Activated CD4-positive, alpha-beta T cell treated with anti-CD3 and anti-CD28 coated beads for 24 hours (primary cell): ENCODE data around the gene MAP3K7CL.
"Not testable (repeated sequence)": the region's sequence is repeated elsewhere in the genome, so short reads cannot be mapped to it uniquely, and the experiment has no call there.

Source experiments
- DNase-seq, 2 donors: peaks; one replicate each; pipeline ENCODE4 v3.0.0-alpha.2; 2020; ENCODE audit warnings: low read depth in 2 of 2

MAP3K7CL gene

DNA sequence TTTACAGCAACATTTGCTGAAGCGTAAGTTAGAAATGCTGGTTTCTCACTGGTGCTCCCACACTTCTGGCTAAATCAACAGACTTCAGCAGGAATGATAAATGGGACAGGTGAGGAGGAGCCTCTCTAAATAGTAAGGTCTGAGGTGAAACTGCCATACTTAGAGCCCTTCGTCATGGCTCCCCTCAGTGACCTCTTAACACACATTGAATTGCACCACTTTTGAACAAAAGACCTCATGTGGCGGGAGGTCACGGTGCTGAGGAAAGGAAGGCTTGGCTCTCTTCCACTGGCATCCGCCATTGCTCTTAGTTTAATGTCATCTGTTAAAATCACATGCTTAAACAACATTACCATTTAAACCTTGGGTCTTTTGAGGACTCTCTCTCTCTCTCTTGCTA lies 3.4 kb downstream of the MAP3K7CL start:
- DNase-seq, result no peak

DNA sequence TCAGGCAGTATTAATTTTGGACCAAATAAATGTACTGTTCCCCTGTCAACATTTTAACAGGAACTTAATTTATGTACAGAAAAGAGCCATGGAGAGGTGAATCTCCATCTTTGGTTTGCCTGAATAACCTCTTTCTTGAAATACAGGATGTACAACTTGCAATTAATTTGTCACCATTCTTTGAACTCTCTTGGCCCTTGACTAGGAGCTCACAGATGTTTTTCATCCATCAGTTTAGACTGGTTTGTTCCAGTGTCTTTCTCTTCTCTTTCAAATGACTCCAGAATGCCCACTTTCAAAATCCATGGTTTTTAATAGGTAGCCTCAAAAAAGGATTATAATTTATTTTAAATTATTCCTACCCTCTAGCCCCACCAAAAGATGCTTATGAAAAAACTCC lies 5.0 kb downstream of the MAP3K7CL start:
- DNase-seq, result no peak

DNA sequence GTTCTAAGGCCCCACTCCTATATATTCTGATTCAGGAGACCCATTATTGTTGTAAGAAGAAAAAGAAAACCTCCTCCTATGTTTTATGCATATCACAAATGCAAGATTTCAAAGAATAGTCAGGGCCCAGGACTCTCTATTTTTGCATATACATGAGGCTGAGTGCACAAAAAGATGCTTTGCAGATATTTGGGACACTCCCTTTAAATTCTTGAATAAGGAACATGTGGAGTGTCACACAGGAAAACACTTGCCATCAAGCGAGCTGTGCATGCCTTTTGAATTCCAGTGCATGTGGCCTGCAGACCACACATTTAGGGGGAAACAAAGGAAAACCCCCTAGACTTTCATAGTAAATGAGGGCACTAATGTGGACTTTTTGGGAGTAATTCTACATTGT lies 5.6 kb downstream of the MAP3K7CL start:
- no peak for DNase-seq

DNA sequence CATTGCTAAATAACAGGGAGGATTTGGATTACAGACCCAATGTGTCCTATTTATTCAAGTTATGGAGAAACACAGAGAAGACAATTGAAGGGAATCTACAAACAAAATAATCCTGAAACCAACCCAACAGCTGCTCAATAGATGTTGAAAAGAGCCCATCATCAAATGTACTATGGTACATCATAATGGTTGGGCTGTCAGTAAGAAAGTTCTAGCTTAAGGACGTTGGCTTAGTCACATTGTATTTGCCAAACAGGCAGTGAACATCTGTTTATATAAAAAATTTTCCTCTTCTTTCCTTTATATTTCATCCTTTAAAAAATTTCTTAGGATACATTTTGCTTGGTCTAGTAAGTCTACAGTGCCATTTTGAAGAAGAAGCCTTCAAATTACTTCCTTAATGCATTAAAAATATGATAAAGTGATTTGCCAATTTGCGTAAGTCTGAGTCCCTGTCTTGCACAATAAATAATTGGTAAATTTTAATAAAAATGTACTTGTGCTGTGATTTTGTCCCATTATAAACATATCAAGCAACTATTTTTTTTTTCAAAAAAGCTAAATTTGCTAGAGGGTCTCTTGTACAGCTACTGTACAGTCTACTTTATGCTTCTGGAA lies 14.4 kb downstream of the MAP3K7CL start:
- DNase-seq, result no peak

DNA sequence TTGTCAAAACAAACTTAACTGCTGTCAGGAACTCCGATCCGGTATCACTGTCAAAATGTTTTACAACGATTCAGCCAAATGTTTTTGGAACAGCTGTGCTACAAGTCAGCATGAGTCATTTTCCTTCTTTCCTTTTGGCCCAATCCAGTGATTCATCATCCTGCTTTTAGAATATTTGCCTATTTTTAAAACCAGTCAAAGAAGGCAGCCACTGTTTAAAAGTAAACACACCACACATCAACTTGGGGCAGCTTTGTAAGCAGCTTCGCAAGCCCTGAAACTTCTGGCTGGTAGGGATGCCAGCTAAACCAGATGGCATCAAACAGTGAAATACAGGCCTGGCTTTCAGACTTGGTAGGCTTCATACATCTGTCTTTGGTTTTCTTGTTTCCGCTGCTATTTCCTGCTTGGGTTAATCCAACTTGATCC lies 14.9 kb downstream of the MAP3K7CL start:
- DNase-seq, result no peak

DNA sequence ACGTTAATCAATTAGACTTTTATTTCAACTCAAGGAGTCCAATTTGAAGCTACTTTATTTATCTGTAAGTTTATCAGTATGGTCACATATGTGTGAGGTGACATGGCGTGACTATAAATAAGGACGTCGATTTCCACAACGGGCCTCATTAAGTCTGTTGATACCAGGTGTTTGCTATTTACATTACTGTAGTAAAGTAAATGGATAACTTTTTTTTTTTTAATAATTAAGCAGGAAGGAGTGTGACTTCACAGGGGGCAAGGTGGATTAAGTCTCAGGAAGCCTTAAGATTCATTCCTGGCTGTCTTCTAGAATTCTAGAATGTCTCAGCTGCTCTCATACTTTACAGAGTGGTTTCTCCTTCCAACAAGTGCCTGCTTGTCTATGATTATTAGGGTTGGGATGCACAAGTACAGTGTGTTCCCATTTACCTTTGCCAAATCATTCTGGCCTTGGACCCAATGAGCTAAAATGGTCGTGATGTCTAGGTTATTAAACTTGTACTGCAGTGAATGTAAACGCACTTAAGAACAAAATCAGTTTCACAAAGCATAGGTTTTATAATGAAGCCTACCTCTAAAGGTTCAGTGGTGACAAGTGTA lies 15.5 kb downstream of the MAP3K7CL start:
- no peak for DNase-seq

DNA sequence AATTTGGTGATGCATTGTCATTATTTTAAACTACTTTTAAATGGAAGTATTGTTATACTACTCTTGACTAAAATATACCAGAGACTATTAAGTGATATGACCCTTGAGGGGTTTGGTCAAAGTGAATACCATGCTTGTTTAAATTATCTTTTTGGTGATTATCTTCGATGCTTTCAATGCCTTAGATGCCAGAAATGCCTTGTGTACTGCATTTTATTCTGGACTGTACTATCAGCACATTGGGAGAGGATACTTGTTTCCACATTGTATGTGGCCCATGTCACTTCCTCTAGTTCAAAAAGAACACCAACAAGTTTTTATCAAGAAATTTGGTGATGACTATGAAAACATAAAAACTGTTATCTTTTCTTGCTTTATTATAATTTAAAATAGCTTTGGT lies 16.3 kb downstream of the MAP3K7CL start:
- no peak for DNase-seq

DNA sequence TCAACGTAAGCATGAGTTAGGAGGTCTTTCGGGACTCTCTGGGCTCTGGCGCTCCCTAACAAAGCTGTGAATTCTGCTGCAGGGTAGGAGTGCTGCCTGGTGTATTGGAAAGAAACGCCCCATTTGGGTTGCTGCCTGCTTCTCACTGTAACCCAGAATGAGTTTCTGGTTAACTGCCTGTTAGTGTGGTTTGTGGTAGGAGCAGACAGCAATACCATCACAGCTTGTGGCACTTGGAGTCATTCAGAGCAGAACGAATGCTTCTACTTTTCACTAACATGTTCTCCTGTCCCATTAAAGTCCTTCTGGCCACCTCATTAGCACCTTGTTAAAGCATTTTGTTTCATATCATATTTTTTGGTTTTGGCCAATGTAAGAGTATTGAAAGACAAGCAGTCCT lies 18.1 kb downstream of the MAP3K7CL start:
- no peak for DNase-seq

DNA sequence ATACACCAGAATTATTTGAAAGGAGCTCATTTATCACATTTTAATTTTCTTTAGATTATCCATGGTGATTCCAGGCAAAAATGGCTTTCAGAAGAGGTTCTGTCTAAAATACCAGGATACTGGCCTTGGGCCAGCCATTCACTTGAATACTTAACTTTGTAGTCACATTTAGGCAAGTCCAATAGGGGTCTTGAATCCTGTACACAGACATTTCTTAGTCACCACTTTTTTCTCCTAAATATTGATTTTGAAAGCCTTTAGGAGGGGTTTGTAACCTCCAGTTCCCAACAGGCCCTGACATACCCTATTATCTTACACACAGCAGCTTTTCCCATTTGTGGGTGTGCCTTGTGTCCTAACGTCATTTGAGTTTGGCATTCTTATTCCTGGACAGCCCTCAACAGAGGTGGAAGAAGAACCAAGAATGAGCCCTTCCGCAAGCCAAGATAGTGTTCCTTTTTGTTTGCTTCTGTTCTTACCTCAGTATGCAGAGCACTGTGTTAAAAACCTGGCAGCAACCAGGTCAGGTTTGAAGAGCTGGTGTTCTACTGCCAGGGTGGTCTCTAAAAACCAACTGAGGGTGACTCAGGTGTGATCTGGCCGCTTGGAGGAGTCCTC lies 19.5 kb downstream of the MAP3K7CL start:
- DNase-seq, result no peak

DNA sequence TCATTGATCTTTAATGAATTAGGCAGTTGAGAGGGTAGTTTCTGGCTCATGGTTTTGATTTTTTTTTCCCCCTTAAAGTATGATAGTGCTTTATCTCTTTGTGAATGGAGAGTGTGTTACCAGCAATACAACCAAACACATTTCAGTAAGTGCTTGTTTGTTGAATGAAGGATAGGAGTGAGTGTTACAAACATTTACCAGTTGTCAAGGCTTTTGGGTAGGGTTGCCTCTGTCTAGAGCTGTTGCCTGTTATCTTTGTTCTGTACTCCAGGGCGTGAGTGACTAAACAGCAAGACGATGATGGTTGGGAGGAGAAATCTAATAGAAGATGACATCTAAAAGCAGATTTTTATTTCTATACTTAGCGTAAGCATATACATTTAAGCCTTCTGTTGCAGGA lies 21.5 kb downstream of the MAP3K7CL start:
- no peak for DNase-seq

DNA sequence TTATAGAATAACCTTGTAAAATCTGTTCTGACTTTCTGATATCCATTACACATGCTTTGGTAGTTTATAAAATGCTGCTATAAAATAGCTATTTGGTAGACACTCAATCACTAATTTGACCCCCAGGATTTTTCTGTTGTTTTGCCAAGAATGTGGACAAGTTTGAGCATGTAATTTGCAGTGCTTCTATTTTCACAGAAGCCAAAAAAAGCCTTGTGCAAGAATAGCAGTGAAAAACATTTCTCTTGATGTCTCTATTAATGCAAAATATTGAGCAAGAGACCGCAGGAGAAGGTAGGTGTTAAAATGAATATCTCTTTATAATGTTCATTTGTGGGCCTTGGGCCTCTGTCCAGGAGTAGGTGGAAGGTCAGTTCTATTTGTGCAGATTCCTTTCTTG lies 22.5 kb downstream of the MAP3K7CL start:
- no peak for DNase-seq

DNA sequence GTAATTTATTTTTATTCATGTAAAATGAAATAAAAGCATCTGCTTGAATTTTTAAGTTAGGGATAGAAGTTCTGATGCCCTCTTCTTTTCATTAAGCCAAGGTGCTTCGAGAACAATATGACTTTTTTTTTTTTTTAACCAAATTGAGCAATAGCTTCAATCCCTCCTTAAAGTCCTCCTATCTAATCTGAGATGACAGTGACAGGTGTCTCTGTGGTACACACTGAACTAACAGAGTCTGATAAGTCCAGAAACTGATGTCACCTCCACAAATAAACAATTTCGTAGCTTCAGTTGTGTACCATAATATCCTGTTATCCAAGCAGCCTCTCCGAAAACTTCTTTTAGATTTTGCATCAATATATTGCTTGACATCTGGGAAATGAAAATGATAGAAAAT lies 23.8 kb downstream of the MAP3K7CL start:
- no peak for DNase-seq

DNA sequence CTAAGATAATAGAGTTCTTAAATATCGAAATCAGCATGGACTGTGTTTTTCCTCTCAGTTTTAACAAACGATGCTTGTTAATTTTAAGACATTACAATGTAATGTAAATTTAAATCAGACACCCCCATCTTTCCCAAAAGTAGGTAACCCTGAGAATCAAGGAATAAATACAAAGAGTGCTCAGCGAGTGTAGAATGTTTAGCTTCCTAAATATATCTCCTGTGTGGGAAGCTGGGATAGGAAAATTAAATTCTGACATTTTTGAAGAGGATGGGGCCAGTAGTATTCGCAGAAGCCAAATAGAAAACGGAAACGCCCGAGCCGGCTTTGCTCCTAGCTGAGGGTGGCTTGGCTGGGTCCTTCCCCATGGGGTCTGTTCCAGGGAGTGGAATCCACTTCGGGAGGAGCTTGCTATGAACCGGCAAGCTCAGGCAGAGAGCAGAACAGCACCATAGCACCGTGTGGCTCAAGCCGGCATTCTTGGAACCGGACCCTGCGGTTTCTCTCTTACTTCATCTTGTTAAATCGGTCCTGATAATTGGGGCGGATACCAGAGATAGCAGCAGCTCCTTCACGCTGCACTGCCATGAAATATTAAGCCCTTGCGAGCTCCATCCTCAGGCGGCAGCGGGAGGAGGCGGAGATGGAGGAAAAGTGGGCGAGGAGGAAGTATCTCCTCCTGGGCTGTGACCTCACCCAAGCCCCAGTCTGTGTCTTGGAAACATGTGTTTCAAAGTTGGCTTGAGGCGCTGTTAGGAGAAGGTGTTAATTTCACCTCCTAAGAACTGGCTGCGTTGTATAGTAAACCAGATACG lies 24.9 kb downstream of the MAP3K7CL start:
- no peak for DNase-seq

DNA sequence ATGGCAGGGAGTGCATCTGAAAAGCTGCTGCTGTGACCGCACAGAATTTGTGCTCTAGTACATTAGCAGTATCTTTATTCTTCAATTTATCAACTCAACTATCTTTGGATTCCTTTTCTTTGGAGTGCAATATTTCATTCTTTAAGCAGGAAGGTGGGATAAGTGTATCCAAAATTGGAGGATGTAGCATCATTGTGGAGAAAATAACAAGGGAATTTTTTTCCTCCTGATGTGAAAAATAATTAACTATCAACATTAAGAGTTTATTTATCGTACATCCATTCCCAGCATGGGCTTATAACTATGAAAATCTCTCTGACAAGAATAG lies 25.5 kb downstream of the MAP3K7CL start:
- DNase-seq, result no peak

DNA sequence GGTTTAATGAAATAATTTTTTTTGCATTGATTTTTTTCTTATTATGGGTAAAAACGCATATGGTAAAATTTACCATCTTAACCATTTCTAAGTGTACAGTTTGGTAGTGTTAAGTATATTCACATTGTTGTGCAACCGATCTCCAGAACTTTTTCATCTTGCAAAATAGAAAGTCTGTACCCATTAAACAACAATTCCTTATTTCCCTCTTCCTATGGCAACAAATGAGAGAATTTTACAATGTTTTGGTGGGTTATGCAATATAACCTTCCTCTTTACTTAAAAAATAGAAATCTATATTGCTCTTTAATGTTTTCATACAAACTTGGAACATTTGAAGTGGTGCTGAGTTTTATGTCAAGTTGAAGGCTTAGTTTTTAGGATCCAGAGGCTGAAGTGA lies 26.6 kb downstream of the MAP3K7CL start:
- DNase-seq, result no peak

DNA sequence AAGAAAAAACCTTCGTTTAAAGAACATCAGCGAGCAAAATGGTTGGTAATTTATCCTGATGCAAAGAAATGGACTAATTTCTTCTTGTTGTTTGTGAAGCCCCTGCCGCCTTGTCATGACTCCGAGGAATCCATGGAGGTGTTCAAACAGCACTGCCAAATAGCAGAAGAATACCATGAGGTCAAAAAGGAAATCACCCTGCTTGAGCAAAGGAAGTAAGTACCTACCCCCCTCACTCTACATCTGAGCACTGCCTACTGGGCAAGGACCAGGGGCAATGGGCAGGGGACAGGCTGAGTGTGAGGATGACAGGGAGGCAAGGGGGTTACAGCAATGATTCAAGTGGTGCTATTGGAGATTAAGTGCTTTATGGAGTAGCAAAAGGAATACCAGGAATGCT lies 29.4 kb downstream of the MAP3K7CL start:
- no peak for DNase-seq

DNA sequence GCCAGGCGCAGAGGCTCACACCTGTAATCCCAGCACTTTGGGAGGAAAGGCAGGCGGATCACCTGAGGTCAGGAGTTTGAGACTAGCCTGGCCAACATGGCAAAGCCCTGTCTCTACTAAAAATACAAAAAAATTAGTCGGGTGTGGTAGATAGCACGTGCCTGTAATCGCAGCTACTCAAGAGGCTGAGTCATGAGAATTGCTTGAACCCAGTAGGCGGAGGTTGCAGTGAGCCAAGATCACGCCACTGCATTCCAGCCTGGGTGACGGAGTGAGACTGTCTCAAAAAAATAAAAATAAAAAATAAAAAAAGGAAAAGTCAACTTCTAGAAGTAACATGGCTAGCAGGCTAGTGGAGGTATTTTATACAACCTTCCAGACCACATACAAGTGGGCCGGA lies 32.4 kb downstream of the MAP3K7CL start:
- not testable (repeated sequence) for DNase-seq

DNA sequence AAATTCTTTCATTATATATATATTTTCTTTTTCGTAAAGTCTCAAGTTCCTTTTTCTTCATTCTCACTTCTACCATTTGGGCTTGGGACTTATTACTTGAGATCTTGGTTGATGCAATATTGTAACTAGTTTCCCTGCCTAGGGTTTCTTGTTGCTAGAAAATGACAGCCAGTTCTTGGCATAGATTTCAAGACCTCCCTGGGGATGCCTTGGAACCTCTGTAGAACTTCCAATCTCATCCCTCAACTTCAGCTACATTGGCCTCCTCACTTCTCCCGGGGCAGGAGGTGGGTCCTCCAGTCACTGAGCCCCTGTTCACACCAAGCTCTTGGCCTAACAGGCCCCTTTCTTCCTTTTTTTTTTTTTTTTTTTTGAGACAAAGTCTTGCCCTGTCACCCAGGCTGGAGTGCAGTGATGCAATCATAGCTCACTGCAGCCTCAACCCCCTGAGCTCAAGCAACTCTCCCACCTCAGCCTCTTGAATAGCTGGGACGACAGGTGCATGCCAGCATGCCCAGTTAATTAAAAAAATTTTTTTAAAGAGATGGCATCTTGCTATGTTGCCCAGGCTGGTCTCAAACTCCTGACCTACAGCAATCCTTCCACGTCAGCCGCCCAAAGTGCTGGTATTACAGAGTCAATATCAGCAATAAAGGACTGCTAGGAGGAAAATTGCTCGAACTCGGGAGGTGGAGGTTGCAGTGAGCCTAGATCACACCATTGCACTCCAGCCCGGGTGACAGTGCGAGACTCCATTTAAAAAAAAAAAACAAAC lies 33.1 kb downstream of the MAP3K7CL start:
- DNase-seq, result no peak

DNA sequence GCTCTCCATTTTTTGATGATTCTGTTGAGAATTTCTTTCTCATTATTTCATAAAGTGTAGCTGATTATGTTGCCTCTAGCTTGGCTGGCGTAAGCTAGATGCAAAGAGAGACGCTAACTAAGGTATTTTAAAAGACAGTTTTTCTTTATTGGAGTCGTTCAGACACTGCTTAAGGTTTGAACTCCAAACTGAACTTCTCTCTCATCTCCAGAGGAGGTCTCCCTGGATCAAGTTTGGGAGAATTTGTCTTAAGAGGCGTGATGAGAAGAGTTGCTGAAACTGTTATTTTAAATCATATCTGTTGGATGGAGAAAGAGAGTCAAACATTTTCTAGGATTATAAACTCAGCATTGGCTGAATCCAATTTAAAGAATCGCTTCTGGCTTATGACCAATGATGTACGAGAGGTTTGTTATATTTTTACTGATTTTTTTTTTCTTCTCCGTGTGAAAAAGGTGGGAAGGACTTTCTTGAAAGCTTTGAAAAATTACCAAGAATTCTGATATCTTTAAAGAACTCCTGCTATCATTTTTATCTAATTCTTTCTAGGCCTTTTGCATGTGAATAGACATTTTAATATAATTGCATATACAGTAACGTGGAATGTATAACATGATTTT lies 34.0 kb downstream of the MAP3K7CL start:
- DNase-seq, result no peak

DNA sequence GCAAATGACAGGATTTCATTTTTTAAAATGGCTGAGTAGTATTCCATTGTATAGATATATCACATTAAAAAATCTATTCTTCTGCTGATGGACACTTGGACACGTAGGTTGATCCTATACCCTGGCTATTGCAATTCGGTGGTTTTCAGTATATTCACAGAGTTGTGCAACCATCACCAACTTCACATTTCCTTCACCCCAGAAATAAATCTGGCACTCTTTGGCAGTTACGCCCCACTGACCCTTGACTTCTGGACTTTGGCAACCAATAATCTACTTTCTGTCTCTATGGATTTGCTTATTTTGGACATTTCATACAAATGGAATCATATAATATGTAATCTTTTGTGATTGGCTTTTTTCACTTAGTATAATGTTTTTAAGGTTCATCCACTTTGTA lies 35.9 kb downstream of the MAP3K7CL start:
- DNase-seq, result no peak

DNA sequence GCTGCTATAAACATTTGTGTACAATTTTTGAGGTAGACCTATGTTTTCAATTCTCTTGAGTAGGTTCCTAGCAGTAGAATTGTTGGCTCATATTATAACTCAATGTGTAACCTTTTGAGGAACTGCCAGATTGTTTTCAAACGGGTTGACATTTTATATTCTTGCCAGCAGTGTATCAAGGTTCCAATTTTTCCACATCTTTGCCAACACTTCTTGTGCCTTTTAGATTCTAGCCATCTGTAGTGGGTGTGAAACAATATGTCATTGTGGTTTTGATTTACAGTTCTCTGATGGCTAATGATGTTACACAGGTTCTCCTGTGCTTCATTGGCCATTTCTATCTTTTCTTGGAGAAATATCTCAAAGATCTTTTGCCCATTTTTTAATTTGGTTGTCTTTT lies 36.4 kb downstream of the MAP3K7CL start:
- no peak for DNase-seq

DNA sequence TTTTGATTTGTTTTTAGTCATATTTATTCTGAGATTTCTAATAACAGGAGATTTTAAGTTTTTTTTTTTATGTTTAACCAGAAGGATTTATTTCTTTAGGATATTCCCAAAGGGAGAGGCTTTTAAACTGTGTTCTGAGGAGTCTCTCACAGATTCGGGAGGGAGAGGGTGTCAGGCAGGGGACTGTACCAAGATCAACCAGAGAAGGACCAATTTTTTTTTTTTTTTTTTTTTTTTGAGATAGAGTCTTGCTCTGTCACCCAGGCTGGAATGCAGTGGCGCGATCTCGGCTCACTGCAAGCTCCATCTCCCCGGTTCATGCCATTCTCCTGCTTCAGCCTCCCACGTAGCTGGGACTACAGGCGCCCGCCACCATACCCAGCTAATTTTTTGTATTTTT lies 37.0 kb downstream of the MAP3K7CL start:
- DNase-seq, result not testable (repeated sequence)
